ENCODE results near the gene PADI1. TPM values are rescaled to one million over a fixed set of nuclear protein-coding genes. Genes with fewer than 3 reads are reported as not detected.

The PADI1 gene
- total and polyA plus RNA-seq, 2 of the 8 experiments (the other 6 are each of a cell fraction or from before 2014, with no cell fraction given): 0.20 to 0.30 TPM

- Histone ChIP-seq H4K91ac (replicated peaks; ENCODE audit: insufficient read length, low read length) (peak overlapping the region; percentile 54), H3K79me2 (ENCODE audit: control insufficient read depth in 1 of 2, insufficient read depth in 2 of 2, low read length in 2 of 2) (no peaks in the 10 kb centered on the region), H3K23ac (ENCODE audit: insufficient read length) (no peak overlapping the region), H3K27ac (ENCODE audit: low read depth, low read length) (no peak overlapping the region), H3K9me3 (ENCODE audit: insufficient read depth in 2 of 2, low read depth in 1 of 2, low read length in 1 of 2) (no peaks in the 10 kb centered on the region), H3K4me2 (ENCODE audit: insufficient read depth in 1 of 2, low read depth in 2 of 2, low read length in 2 of 2) (no peak overlapping the region), H2AFZ (ENCODE audit: low read length) (no peak overlapping the region), H2BK12ac (ENCODE audit: low read depth, low read length) (peak overlapping the region; percentile 84; the same call in 1 of the 2 replicates), H4K20me1 (replicated peaks in 1 of 2; ENCODE audit: control insufficient read depth in 1 of 2, insufficient read depth in 2 of 2, low read length in 2 of 2) (no peaks in the 10 kb centered on the region), H2AK5ac (ENCODE audit: low read depth, low read length) (no peak overlapping the region), H3K23me2 (ENCODE audit: low read depth, low read length) (no peaks in the 10 kb centered on the region), H3K27me3 (replicated peaks in 1 of 4; ENCODE audit: control insufficient read depth in 3 of 4, extremely low read depth in 1 of 4, insufficient read depth in 3 of 4, low read length in 3 of 4) (no peaks in the 10 kb centered on the region; a peak in 1 of 7 replicates), H2BK15ac (ENCODE audit: low read length) (no peak overlapping the region), H4K8ac (ENCODE audit: extremely low read depth, insufficient read depth, low read length) (no peak overlapping the region), H3K36me3 (ENCODE audit: control insufficient read depth in 2 of 4, insufficient read depth in 4 of 4, low read length in 3 of 4) (no peaks in the 10 kb centered on the region), H3K18ac (ENCODE audit: extremely low read depth, low read length) (no peak overlapping the region), H3K14ac (ENCODE audit: insufficient read length) (no peak overlapping the region), H3K56ac (replicated peaks; ENCODE audit: insufficient read length, low read depth, low read length) (no peak overlapping the region), H2BK20ac (ENCODE audit: low read length) (0 out of 2 replicates have a peak overlapping the region, but pooled peaks have one; percentile 3), H3K4ac (replicated peaks; ENCODE audit: insufficient read length, low read depth, low read length) (no peak overlapping the region), H3K4me1 (replicated peaks in 1 of 4; ENCODE audit: control insufficient read depth in 3 of 4, insufficient read depth in 4 of 4, low read length in 3 of 4) (peaks cover 0 to 5% (median 0%) of the 10 kb centered on the region in 4 experiments; a peak in 3 of 7 replicates), H3K79me1 (ENCODE audit: low read depth, low read length) (no peaks in the 10 kb centered on the region), H4K5ac (ENCODE audit: insufficient read length, low read depth, low read length) (no peak overlapping the region), H3K9ac (replicated peaks in 1 of 4; ENCODE audit: extremely low read depth in 1 of 4, low read depth in 3 of 4, low read length in 3 of 4) (no peak overlapping the region), H2BK5ac (ENCODE audit: low read depth, low read length) (no peak overlapping the region), H3K4me3 (ENCODE audit: extremely low read depth in 1 of 4, insufficient read depth in 2 of 4, low read depth in 3 of 4, low read length in 4 of 4) (no peak overlapping the region), H2BK120ac (replicated peaks; ENCODE audit: low read depth, low read length) (no peak overlapping the region)
- ChIA-PET CTCF (ENCODE audit: partially characterized antibody) (interaction anchor here (0.8 to 11.9 kb wide), 11 partner anchors 11 to 175 kb away, joined by 3 to 339 read pairs (median 4); partner anchors contain the start of genes PADI2 and PADI3), POLR2A (ENCODE audit: partially characterized antibody) (interaction anchor here (1.5 to 1.7 kb wide), 2 partner anchors 12 to 15 kb away, joined by 4 to 5 read pairs; no protein-coding TSS in a partner anchor)
- WGBS, 2 experiments (ENCODE audit: extremely low coverage in 1 of 2, insufficient coverage in 1 of 2, insufficient read length in 1 of 2, insufficient replicate concordance in 2 of 2, low coverage in 1 of 2, low lambda C conversion rate in 2 of 2, missing lambda C conversion rate in 1 of 2): 89% methylated on average over 9 of the region's 9 CpGs; no CpG with 5 or more reads in 1 of the 2 experiments
- no peak for FAIRE-seq
- no peak for DNase-seq (ENCODE audit: low read depth in 1 of 2, low spot score in 2 of 2)
- TF ChIP-seq CEBPB (IDR thresholded peaks at IDR 0.05; ENCODE audit: low read depth, low read length) (no peak), CTCF (IDR thresholded peaks at IDR 0.05; ENCODE audit: control extremely low read depth in 1 of 3, insufficient read depth in 1 of 3, low read depth in 1 of 3, low read length in 3 of 3) (no peak), KDM1A (IDR thresholded peaks at IDR 0.05; ENCODE audit: borderline replicate concordance, low read length) (no peak), GABPA (IDR thresholded peaks at IDR 0.05; ENCODE audit: borderline replicate concordance, insufficient read depth, low read length) (no peak), NRF1 (IDR thresholded peaks at IDR 0.05; ENCODE audit: low read depth, low read length) (no peak), NANOG (IDR thresholded peaks at IDR 0.05; ENCODE audit: insufficient read depth, low read depth, low read length, poor library complexity, severe bottlenecking) (no peak), KDM5A (IDR thresholded peaks at IDR 0.05; ENCODE audit: low read length) (no peak), SP4 (IDR thresholded peaks at IDR 0.05; ENCODE audit: low read length) (no peak), KDM4A (IDR thresholded peaks at IDR 0.05; ENCODE audit: low read depth, low read length, severe bottlenecking) (no peak), EGR1 (IDR thresholded peaks at IDR 0.05; ENCODE audit: borderline replicate concordance, low read depth, low read length) (no peak)
Observed at GRCh38 chr1:17235135-17235885, 30.4 kb downstream of the PADI1 start.
